Uterus (tissue), 4 donors: ENCODE results near the gene LDAH. TPM values are rescaled to one million over a fixed set of nuclear protein-coding genes. Genes with fewer than 3 reads are reported as not detected.
"Not testable (repeated sequence)": the region's sequence is repeated elsewhere in the genome, so short reads cannot be mapped to it uniquely, and the experiment has no call there.

Experiments used
- DNase-seq, 2 donors: peaks; one replicate each; pipeline ENCODE4 v3.0.0-alpha.2; 2019 to 2020
- H3K27ac ChIP-seq, 2 donors: fragments of 200-600 bp; sonication (generic); 1 replicate in 1 of 2; 2 replicates in 1 of 2; pipeline ENCODE4 v1.5.1; 2016 to 2018
- H3K27me3 ChIP-seq, 2 donors: fragments of 200-600 bp; sonication (generic); one replicate each; pipeline ENCODE4 v1.5.1; 2018 to 2019; ENCODE audit warnings: control low read depth in 1 of 2
- H3K36me3 ChIP-seq, 2 donors: fragments of 200-600 bp; sonication (generic); one replicate each; pipeline ENCODE4 v1.5.1; 2019; ENCODE audit warnings: control low read depth in 1 of 2
- H3K4me1 ChIP-seq, 2 donors: fragments of 200-600 bp; sonication (generic); one replicate each; pipeline ENCODE4 v1.5.1; 2018 to 2019; ENCODE audit warnings: control low read depth in 1 of 2
- H3K4me3 ChIP-seq, 2 donors: fragments of 200-600 bp; sonication (generic); 1 replicate in 1 of 2; 2 replicates in 1 of 2; pipeline ENCODE4 v1.5.1; 2018 to 2019; ENCODE audit warnings: mild to moderate bottlenecking in 1 of 2
- H3K9me3 ChIP-seq, 2 donors: fragments of 200-600 bp; sonication (generic); one replicate each; pipeline ENCODE4 v1.5.1; 2019; ENCODE audit warnings: control low read depth in 1 of 2
- CTCF ChIP-seq, 4 experiments: fragments of 200-600 bp in 2 of 4; fragments of 450-650 bp in 2 of 4; sonication (generic) in 2 of 4; IDR thresholded peaks; one replicate each; pipeline ENCODE4 v1.5.1; 2016 to 2019; ENCODE audit warnings: antibody characterized with exemption in 4 of 4, mild to moderate bottlenecking in 2 of 4, moderate library complexity in 1 of 4
- POLR2A ChIP-seq, 2 donors: fragments of 450-650 bp; IDR thresholded peaks; one replicate each; pipeline ENCODE4 v1.6.1; 2016; ENCODE audit warnings: antibody characterized with exemption in 2 of 2, mild to moderate bottlenecking in 1 of 2, moderate library complexity in 1 of 2
- intact Hi-C: fragments of 100-400 bp; cut with DNase I; formaldehyde crosslinking; loops from one replicate; pipeline ENCODE4 v1.15.1; 2023; ENCODE audit warnings: low total_unique reads
- total RNA-seq, 4 donors: library from RNA; depleted of rRNA in 3 of 4; stranded (reverse); fragments of >200 nt in 3 of 4; gene quantifications; one replicate each; pipeline versions ENCODE4 v1.1.0 to v1.2.4, GENCODE V29; 2014 to 2023
- donor health status: DM: yes; HTN: yes; CAD: no.

LDAH gene
- total RNA-seq, 4 donors from 2014 or later = 9.7 to 62.4 (median 19.9) TPM

GRCh38 chr2:20722592-20723240 lies 100.2 kb downstream of the LDAH start:
- Histone ChIP-seq H3K27me3 (no peaks in the 10 kb centered on the region), H3K9me3 (no peaks in the 10 kb centered on the region), H3K4me1 (no peaks in the 10 kb centered on the region), H3K27ac (no peak overlapping the region), H3K4me3 (no peak overlapping the region), H3K36me3 (no peaks in the 10 kb centered on the region)
- intact Hi-C loops = no loop called here
- TF ChIP-seq CTCF (IDR thresholded peaks at IDR 0.05) = no peak
- no peak for TF ChIP-seq POLR2A (IDR thresholded peaks at IDR 0.05)
- DNase-seq = no peak

DNA sequence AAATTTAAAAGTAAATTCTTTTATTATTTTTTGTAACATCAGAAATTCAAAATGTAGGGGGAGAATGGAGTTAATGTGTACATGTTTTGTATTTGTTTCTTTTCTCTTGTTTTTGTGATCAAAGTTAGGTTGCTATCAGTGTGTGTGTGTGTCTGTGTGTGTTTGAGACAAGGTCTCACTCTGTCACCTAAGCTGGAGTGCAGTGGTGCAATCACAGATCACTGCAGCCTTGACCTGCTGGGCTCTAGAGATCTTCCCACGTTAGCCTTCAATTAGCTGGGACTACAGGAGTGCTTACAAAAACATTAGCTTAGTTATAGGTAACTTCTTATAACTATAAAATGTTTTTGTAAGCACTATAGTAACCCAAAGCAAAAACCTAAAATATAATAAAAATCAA lies 105.3 kb downstream of the LDAH start:
- H3K27ac ChIP-seq = no peak overlapping the region
- intact Hi-C loops = no loop called here
- H3K36me3 ChIP-seq = no peaks in the 10 kb centered on the region
- no peak for TF ChIP-seq CTCF (IDR thresholded peaks at IDR 0.05)
- no peak for TF ChIP-seq POLR2A (IDR thresholded peaks at IDR 0.05)
- no peaks in the 10 kb centered on the region for H3K9me3 ChIP-seq
- H3K4me3 ChIP-seq = no peak overlapping the region
- H3K4me1 ChIP-seq = no peaks in the 10 kb centered on the region
- DNase-seq = no peak
- H3K27me3 ChIP-seq = no peaks in the 10 kb centered on the region

GRCh38 chr2:20716164-20716563 lies 106.7 kb downstream of the LDAH start:
- H3K27ac ChIP-seq, DNase-seq, H3K36me3 ChIP-seq, H3K27me3 ChIP-seq, H3K4me1 ChIP-seq, intact Hi-C loops, H3K4me3 ChIP-seq, H3K9me3 ChIP-seq: not testable (repeated sequence)

GRCh38 chr2:20714412-20714811 lies 108.5 kb downstream of the LDAH start:
- H3K4me1 ChIP-seq, H3K36me3 ChIP-seq, H3K27ac ChIP-seq, H3K4me3 ChIP-seq, DNase-seq, H3K9me3 ChIP-seq, intact Hi-C loops, H3K27me3 ChIP-seq: not testable (repeated sequence)

DNA sequence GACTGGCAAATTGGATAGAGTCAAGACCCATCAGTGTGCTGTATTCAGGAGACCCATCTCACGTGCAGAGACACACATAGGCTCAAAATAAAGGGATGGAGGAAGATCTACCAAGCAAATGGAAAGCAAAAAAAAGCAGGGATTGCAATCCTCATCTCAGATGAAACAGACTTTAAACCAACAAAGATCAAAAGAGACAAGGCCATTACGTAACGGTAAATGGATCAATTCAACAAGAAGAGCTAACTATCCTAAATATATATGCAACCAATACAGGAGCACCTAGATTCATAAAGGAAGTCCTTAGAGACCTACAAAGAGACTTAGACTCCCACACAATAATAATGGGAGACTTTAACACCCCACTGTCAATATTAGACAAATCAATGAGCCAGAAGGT lies 109.3 kb downstream of the LDAH start:
- DNase-seq, H3K9me3 ChIP-seq, H3K36me3 ChIP-seq, H3K27ac ChIP-seq, H3K4me1 ChIP-seq, H3K27me3 ChIP-seq, intact Hi-C loops, H3K4me3 ChIP-seq: not testable (repeated sequence)

DNA sequence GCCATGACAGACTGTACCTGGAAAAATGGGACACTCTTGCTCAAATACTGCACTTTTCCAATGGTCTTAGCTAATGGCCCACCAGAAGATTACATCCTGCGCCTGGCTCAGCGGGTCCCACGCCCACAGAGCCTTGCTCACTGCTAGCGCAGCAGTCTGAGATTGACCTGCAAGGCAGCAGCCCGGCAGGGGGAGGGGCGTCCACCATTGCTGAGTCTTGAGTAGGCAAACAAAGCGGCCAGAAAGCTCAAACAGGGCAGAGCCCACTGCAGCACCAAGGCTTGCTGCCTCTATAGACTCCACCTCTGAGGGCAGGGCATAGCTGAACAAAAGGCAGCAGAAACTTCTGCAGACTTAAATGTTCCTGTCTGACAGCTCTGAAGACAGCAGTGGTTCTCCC lies 111.3 kb downstream of the LDAH start:
- H3K36me3 ChIP-seq, H3K27ac ChIP-seq, intact Hi-C loops, H3K9me3 ChIP-seq, H3K27me3 ChIP-seq, H3K4me1 ChIP-seq, DNase-seq, H3K4me3 ChIP-seq: not testable (repeated sequence)

DNA sequence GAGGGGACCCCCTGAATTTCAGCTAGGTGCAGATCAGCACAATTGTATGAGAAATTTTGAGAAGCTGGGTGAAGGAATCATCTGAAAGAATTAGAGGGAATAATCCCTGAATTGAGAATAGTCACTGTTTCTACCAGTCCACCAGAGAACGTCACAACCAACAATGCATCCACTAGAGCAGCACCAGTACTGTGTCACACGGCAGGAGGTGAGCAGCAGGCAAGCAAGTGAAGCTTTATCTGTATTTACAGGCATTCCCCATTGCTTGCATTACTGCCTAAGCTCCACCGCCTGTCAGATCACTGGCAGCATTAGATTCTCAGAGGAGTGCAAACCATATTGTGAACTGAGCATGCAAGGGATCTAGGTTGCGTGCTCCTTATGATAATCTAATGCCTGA lies 115.3 kb downstream of the LDAH start:
- Histone ChIP-seq H3K9me3 (no peaks in the 10 kb centered on the region), H3K27me3 (no peaks in the 10 kb centered on the region), H3K27ac (no peak overlapping the region), H3K4me1 (no peaks in the 10 kb centered on the region), H3K4me3 (no peak overlapping the region), H3K36me3 (no peaks in the 10 kb centered on the region)
- intact Hi-C loops = no loop called here
- no peak for TF ChIP-seq CTCF (IDR thresholded peaks at IDR 0.05)
- TF ChIP-seq POLR2A (IDR thresholded peaks at IDR 0.05) = no peak
- no peak for DNase-seq
